Stimulated activated CD8-positive, alpha-beta memory T cell treated with anti-CD3 and anti-CD28 coated beads, Interleukin-12 subunit alpha, Interleukin-12 subunit beta, amount 100 ng/mL, for 4 hours (primary cell): ENCODE data around the gene TBXAS1.

Experiments used
- DNase-seq: peaks from one replicate; pipeline ENCODE4 v3.0.0-alpha.2; 2020; ENCODE audit warnings: low read depth

The TBXAS1 gene

GRCh38 chr7:139829025-139829774, at the start of gene TBXAS1:
TSS of gene TBXAS1 (plus strand) at chr7:139829264. CDS start at chr7:139829391, 127 bp downstream.
- DNase-seq: no peak

- no peak for DNase-seq
Measured at GRCh38 chr7:139782932-139783331, 46.1 kb upstream of the TBXAS1 start.

- DNase-seq: no peak
Measured at GRCh38 chr7:139783647-139784385, 45.2 kb upstream of the TBXAS1 start.

GRCh38 chr7:139784648-139785047, 44.4 kb upstream of the TBXAS1 start:
- no peak for DNase-seq

- no peak for DNase-seq
Measured at GRCh38 chr7:139791316-139791715, 37.7 kb upstream of the TBXAS1 start.

- DNase-seq: no peak
Measured at GRCh38 chr7:139797607-139798006, 31.5 kb upstream of the TBXAS1 start.

GRCh38 chr7:139798221-139798620, 30.8 kb upstream of the TBXAS1 start:
- no peak for DNase-seq

- no peak for DNase-seq
Measured at GRCh38 chr7:139798892-139799291, 30.2 kb upstream of the TBXAS1 start.

- DNase-seq: no peak
Measured at GRCh38 chr7:139799586-139799985, 29.5 kb upstream of the TBXAS1 start.

GRCh38 chr7:139804571-139804970, 24.5 kb upstream of the TBXAS1 start:
- no peak for DNase-seq

- no peak for DNase-seq
Measured at GRCh38 chr7:139807009-139807408, 22.1 kb upstream of the TBXAS1 start.

- DNase-seq: no peak
Measured at GRCh38 chr7:139808427-139808826, 20.6 kb upstream of the TBXAS1 start.

- DNase-seq: no peak
Measured at GRCh38 chr7:139808846-139809442, 20.1 kb upstream of the TBXAS1 start.

GRCh38 chr7:139811066-139811465, 18.0 kb upstream of the TBXAS1 start:
- DNase-seq: no peak

GRCh38 chr7:139813151-139813550, 15.9 kb upstream of the TBXAS1 start:
- DNase-seq: no peak

- no peak for DNase-seq
Measured at GRCh38 chr7:139813689-139814088, 15.4 kb upstream of the TBXAS1 start.

GRCh38 chr7:139817249-139817648, 11.8 kb upstream of the TBXAS1 start:
- DNase-seq: no peak

GRCh38 chr7:139820089-139820488, 9.0 kb upstream of the TBXAS1 start:
- DNase-seq: no peak

GRCh38 chr7:139821349-139822105, 7.5 kb upstream of the TBXAS1 start:
- DNase-seq: no peak

GRCh38 chr7:139822855-139823254, 6.2 kb upstream of the TBXAS1 start:
- DNase-seq: no peak

GRCh38 chr7:139823959-139824521, 5.0 kb upstream of the TBXAS1 start:
- no peak for DNase-seq

GRCh38 chr7:139825666-139826290, 3.3 kb upstream of the TBXAS1 start:
- DNase-seq: no peak
